A172 (cell line): ENCODE results near the gene SLC25A45. TPM values are rescaled to one million over a fixed set of nuclear protein-coding genes. Genes with fewer than 3 reads are reported as not detected.
A peak's percentile ranks its signal among the peaks of the same experiment; 100 is the strongest.

Experiments
- DNase-seq: peaks from one replicate; pipeline ENCODE4 v3.0.0-alpha.2; 2015; ENCODE audit warnings: low spot score
- total RNA-seq: library from RNA; depleted of rRNA; stranded (reverse); fragments of >200 nt; shearing (Covaris generic); gene quantifications from 2 replicates; pipeline ENCODE4 v1.2.3, GENCODE V29; 2014

Gene SLC25A45
- total RNA-seq, 1 experiment from 2014 or later = 7.0 TPM

- DNase-seq = no peak
Observed at GRCh38 chr11:65389294-65389980, 7.0 kb upstream of the SLC25A45 start.

- no peak for DNase-seq
Observed at GRCh38 chr11:65388731-65389130, 6.3 kb upstream of the SLC25A45 start.

GRCh38 chr11:65386307-65387140 lies 4.1 kb upstream of the SLC25A45 start, which contains the start of gene FRMD8:
Gene FRMD8 (plus strand): TSS chr11:65386637. CDS start chr11:65387037, 400 bp downstream.
- peak; percentile 63 for DNase-seq

- DNase-seq = peak; percentile 39
Observed at GRCh38 chr11:65384301-65384889, 1.9 kb upstream of the SLC25A45 start.

- DNase-seq = no peak
Observed at GRCh38 chr11:65383778-65384177, 1.3 kb upstream of the SLC25A45 start.

GRCh38 chr11:65382804-65383368 lies 440 bp upstream of the SLC25A45 start:
- no peak for DNase-seq

GRCh38 chr11:65381716-65382032 lies 772 bp downstream of the SLC25A45 start:
- DNase-seq = no peak

- DNase-seq = no peak
Observed at GRCh38 chr11:65380460-65381119, 1.9 kb downstream of the SLC25A45 start.

GRCh38 chr11:65379698-65380459 lies 2.6 kb downstream of the SLC25A45 start:
- DNase-seq = no peak

- DNase-seq = no peak
Observed at GRCh38 chr11:65378928-65379638, 3.4 kb downstream of the SLC25A45 start.

GRCh38 chr11:65378208-65378927 lies 4.1 kb downstream of the SLC25A45 start:
- no peak for DNase-seq

- no peak for DNase-seq
Observed at GRCh38 chr11:65377777-65378176, 4.7 kb downstream of the SLC25A45 start.

- DNase-seq = no peak
Observed at GRCh38 chr11:65377036-65377435, 5.4 kb downstream of the SLC25A45 start.

- DNase-seq = no peak
Observed at GRCh38 chr11:65376138-65376713, 6.2 kb downstream of the SLC25A45 start.

- DNase-seq = no peak
Observed at GRCh38 chr11:65375012-65375411, 7.4 kb downstream of the SLC25A45 start.

- no peak for DNase-seq
Observed at GRCh38 chr11:65373839-65374580, 8.4 kb downstream of the SLC25A45 start.

GRCh38 chr11:65370659-65371049 lies 11.8 kb downstream of the SLC25A45 start:
- no peak for DNase-seq

- DNase-seq = peak; percentile 71
Observed at GRCh38 chr11:65366340-65366773, 16.1 kb downstream of the SLC25A45 start.

GRCh38 chr11:65363770-65364169 lies 18.7 kb downstream of the SLC25A45 start:
- no peak for DNase-seq
